ENCODE measurements around the gene UBQLN4. TPM values are rescaled to one million over a fixed set of nuclear protein-coding genes. Genes with fewer than 3 reads are reported as not detected.

Gene UBQLN4
- total RNA-seq, 1 donor from 2014 or later = 97.8 TPM

DNA sequence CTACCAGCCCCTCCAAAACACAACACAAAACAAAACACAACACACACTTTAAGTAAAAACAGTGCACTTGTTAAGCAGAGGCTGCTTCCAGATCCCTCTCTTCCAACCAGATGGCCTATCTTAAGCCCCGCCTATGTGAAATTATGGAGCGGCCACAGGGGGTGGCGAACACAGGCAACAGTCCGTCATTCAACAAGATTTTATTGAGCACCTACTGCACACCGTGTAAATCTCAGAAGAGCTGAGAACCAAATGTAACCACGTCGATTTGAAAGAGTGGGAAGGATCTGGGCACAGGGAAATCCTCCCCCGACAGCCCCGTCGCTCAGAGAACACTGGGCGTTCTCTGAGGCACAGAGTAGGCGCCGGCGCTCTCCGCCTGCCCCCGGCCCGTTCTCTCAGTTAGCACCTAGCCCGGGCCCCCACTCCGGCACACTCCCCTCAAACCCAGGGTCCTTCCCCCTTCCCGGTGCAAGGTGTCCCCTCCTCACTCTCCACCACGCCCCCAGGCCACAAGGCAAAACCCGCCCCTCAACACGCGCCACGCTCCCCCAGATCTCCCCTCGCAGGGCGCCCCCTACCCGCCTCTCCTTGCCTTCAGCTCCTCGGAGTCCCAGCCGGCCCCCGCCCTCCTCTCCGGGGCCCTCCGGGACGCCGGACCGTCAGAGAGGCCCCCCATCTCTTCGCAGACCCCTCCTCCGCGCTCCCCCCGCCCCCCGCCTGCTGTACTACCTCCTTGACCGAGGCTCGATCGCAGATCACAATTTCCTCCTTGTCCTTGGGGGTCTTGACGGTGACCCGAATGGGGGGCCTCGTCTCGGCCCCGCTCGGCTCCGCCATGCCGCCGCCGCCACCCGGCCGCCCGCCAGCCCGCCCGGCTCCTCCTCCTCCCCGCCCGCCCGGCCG lies 483 bp downstream of the UBQLN4 start:
- Mint-ChIP-seq H3K27ac (peak overlapping the region; percentile 96), H3K27me3 (no peaks in the 10 kb centered on the region), H3K4me1 (ENCODE audit: low read depth) (peaks cover 15% of the 10 kb centered on the region), H3K9me3 (ENCODE audit: low read depth) (no peaks in the 10 kb centered on the region), H3K4me3 (ENCODE audit: low read depth) (peak overlapping the region; percentile 91), H3K36me3 (ENCODE audit: insufficient read depth) (peaks cover 14% of the 10 kb centered on the region)
- TF ChIP-seq, protein P1, sequence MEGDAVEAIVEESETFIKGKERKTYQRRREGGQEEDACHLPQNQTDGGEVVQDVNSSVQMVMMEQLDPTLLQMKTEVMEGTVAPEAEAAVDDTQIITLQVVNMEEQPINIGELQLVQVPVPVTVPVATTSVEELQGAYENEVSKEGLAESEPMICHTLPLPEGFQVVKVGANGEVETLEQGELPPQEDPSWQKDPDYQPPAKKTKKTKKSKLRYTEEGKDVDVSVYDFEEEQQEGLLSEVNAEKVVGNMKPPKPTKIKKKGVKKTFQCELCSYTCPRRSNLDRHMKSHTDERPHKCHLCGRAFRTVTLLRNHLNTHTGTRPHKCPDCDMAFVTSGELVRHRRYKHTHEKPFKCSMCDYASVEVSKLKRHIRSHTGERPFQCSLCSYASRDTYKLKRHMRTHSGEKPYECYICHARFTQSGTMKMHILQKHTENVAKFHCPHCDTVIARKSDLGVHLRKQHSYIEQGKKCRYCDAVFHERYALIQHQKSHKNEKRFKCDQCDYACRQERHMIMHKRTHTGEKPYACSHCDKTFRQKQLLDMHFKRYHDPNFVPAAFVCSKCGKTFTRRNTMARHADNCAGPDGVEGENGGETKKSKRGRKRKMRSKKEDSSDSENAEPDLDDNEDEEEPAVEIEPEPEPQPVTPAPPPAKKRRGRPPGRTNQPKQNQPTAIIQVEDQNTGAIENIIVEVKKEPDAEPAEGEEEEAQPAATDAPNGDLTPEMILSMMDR (IDR thresholded peaks at IDR 0.05; ENCODE audit: unreplicated experiment) = peak; percentile 51
- DNase-seq (ENCODE audit: low spot score, unreplicated experiment) = peak; percentile 79

DNA sequence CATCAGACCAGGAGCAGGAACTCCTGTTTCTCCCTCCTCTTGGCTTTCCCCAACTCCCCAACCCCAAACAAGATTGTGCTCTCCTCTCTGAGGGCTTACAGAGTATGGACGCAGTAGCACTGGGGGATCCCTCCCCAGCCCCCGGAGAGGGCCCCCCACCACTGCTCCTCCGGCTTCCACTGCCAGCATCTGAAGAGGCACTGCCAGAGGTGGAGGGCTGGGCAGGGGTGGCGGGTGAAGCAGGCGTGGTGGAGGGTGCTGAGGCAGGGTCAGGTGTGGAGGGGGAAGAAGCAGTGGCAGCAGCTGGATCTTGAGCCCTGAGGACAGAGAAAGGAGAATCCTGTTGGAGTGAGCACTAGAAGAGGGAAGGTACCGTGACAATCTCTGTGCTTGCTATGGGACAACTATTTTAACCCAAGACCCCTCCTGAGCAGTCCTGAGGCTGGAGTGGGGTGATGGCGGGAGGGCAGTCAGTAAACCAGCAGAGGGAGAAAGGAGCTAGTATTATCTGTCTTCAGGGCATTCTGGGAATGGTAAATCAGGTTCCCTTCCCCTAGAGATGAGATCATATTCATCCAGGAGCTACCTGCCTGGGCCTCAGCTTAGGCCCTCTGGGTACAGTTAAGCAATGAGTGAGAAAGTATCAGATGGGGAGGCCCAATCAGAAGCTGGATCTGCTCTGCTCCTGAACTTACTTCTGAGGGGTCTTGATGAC lies 2.4 kb downstream of the UBQLN4 start:
- DNase-seq (ENCODE audit: low spot score, unreplicated experiment) = no peak
- TF ChIP-seq, protein P1 (IDR thresholded peaks at IDR 0.05; ENCODE audit: unreplicated experiment) = no peak
- Mint-ChIP-seq H3K36me3 (ENCODE audit: insufficient read depth) (peaks cover 12% of the 10 kb centered on the region), H3K9me3 (ENCODE audit: low read depth) (no peaks in the 10 kb centered on the region), H3K27ac (peak overlapping the region; percentile 15), H3K4me1 (ENCODE audit: low read depth) (peaks cover 15% of the 10 kb centered on the region), H3K4me3 (ENCODE audit: low read depth) (peak overlapping the region; percentile 53), H3K27me3 (no peaks in the 10 kb centered on the region)

- no peak overlapping the region for H3K4me3 Mint-ChIP-seq (ENCODE audit: low read depth)
- peaks cover 11% of the 10 kb centered on the region for H3K4me1 Mint-ChIP-seq (ENCODE audit: low read depth)
- TF ChIP-seq, protein P1 (IDR thresholded peaks at IDR 0.05; ENCODE audit: unreplicated experiment) = no peak
- H3K36me3 Mint-ChIP-seq (ENCODE audit: insufficient read depth) = peaks cover 12% of the 10 kb centered on the region
- H3K27me3 Mint-ChIP-seq = no peaks in the 10 kb centered on the region
- no peak for DNase-seq (ENCODE audit: low spot score, unreplicated experiment)
- H3K27ac Mint-ChIP-seq = no peak overlapping the region
- no peaks in the 10 kb centered on the region for H3K9me3 Mint-ChIP-seq (ENCODE audit: low read depth)
Measured at GRCh38 chr1:156050376-156050775, 3.2 kb downstream of the UBQLN4 start.

- Mint-ChIP-seq H3K36me3 (ENCODE audit: insufficient read depth) (peaks cover 12% of the 10 kb centered on the region), H3K4me1 (ENCODE audit: low read depth) (peaks cover 6% of the 10 kb centered on the region), H3K9me3 (ENCODE audit: low read depth) (no peaks in the 10 kb centered on the region), H3K4me3 (ENCODE audit: low read depth) (no peak overlapping the region), H3K27ac (no peak overlapping the region), H3K27me3 (no peaks in the 10 kb centered on the region)
- no peak for DNase-seq (ENCODE audit: low spot score, unreplicated experiment)
- TF ChIP-seq, protein P1 (IDR thresholded peaks at IDR 0.05; ENCODE audit: unreplicated experiment) = no peak
Measured at GRCh38 chr1:156048663-156049258, 4.8 kb downstream of the UBQLN4 start.

GRCh38 chr1:156045076-156045475 lies 8.5 kb downstream of the UBQLN4 start:
- Mint-ChIP-seq H3K27ac (no peak overlapping the region), H3K4me1 (ENCODE audit: low read depth) (peaks cover 9% of the 10 kb centered on the region), H3K9me3 (ENCODE audit: low read depth) (no peaks in the 10 kb centered on the region), H3K27me3 (no peaks in the 10 kb centered on the region), H3K36me3 (ENCODE audit: insufficient read depth) (peaks cover 20% of the 10 kb centered on the region), H3K4me3 (ENCODE audit: low read depth) (no peak overlapping the region)
- TF ChIP-seq, protein P1 (IDR thresholded peaks at IDR 0.05; ENCODE audit: unreplicated experiment) = no peak
- no peak for DNase-seq (ENCODE audit: low spot score, unreplicated experiment)
